Stimulated activated memory B cell treated with anti-CD40 and anti-IgM and Interleukin-4, amounts not matched to agents 10 μg/mL and 1 μg/mL and 100 μg/mL, for 72 hours (primary cell): ENCODE measurements around the gene SLC9C1.

ENCODE experiments used
- ATAC-seq: fragments of 150-1000 bp; cut with Tn5 transposase; 2 replicates; pipeline ENCODE4 v1.10.0; 2021
- H3K27ac Mint-ChIP-seq: one replicate; pipeline ENCODE4 v1.8.0; 2022; ENCODE audit warnings: mild to moderate bottlenecking, mixed read lengths
- H3K27me3 Mint-ChIP-seq: one replicate; pipeline ENCODE4 v1.8.0; 2022; ENCODE audit warnings: mixed read lengths
- H3K36me3 Mint-ChIP-seq: one replicate; pipeline ENCODE4 v1.8.0; 2022; ENCODE audit warnings: mixed read lengths
- H3K4me1 Mint-ChIP-seq: one replicate; pipeline ENCODE4 v1.8.0; 2022; ENCODE audit warnings: mixed read lengths
- H3K4me3 Mint-ChIP-seq: one replicate; pipeline ENCODE4 v1.8.0; 2022; ENCODE audit warnings: mild to moderate bottlenecking, moderate library complexity, mixed read lengths
- H3K9me3 Mint-ChIP-seq: one replicate; pipeline ENCODE4 v1.8.0; 2022; ENCODE audit warnings: mixed read lengths

Gene SLC9C1

DNA sequence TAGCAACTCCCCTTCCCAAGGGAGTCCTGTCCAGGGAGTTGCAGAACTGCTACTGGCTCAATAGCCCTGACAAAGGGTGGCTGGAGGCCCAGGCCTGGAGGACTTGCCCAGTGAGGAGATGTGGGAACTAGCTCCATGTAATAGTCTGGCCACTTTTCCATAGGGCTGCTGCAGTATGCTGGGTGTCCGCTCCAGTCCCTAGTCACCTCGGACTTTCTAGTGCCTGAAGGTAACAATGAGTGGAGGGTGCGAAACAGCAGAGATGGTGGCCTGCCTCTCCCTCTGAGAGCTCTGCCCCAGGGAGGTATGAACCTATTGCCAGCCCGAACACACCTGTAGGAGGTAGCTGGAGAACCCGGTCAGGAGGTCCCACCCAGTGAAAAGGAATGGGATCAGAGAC is 119.0 kb downstream of the SLC9C1 start:
- H3K9me3 Mint-ChIP-seq = no peaks in the 10 kb centered on the region
- H3K4me3 Mint-ChIP-seq = no peak overlapping the region
- no peaks in the 10 kb centered on the region for H3K36me3 Mint-ChIP-seq
- ATAC-seq = no peak
- no peak overlapping the region for H3K27ac Mint-ChIP-seq
- H3K27me3 Mint-ChIP-seq = peaks cover 10% of the 10 kb centered on the region
- no peaks in the 10 kb centered on the region for H3K4me1 Mint-ChIP-seq

GRCh38 chr3:112171144-112171543 is 122.9 kb downstream of the SLC9C1 start:
- no peaks in the 10 kb centered on the region for H3K27me3 Mint-ChIP-seq
- H3K4me3 Mint-ChIP-seq = no peak overlapping the region
- H3K27ac Mint-ChIP-seq = no peak overlapping the region
- H3K4me1 Mint-ChIP-seq = peaks cover 11% of the 10 kb centered on the region
- ATAC-seq = no peak
- H3K9me3 Mint-ChIP-seq = peaks cover 2% of the 10 kb centered on the region
- H3K36me3 Mint-ChIP-seq = no peaks in the 10 kb centered on the region

DNA sequence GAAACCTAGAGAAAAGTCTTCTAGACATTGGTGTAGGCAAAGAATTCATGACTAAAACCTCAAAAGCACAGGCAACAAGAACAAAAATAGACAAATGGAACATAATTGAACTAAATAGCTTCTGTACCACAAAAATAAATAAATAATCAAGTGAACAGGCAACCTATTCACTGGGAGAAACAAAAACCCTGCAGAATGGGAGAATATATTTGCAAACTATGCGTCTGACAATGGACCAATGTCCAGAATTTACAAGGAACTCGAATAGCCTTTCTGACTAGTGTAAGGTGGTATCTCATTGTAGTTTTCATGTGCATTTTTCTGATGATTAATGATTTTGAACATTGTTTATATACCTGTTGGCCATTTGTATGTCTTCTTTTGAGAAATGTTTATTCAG is 124.0 kb downstream of the SLC9C1 start:
- H3K27me3 Mint-ChIP-seq = no peaks in the 10 kb centered on the region
- H3K36me3 Mint-ChIP-seq = peaks cover 1% of the 10 kb centered on the region
- peaks cover 2% of the 10 kb centered on the region for H3K9me3 Mint-ChIP-seq
- no peak overlapping the region for H3K27ac Mint-ChIP-seq
- ATAC-seq = no peak
- H3K4me3 Mint-ChIP-seq = no peak overlapping the region
- H3K4me1 Mint-ChIP-seq = peaks cover 11% of the 10 kb centered on the region

DNA sequence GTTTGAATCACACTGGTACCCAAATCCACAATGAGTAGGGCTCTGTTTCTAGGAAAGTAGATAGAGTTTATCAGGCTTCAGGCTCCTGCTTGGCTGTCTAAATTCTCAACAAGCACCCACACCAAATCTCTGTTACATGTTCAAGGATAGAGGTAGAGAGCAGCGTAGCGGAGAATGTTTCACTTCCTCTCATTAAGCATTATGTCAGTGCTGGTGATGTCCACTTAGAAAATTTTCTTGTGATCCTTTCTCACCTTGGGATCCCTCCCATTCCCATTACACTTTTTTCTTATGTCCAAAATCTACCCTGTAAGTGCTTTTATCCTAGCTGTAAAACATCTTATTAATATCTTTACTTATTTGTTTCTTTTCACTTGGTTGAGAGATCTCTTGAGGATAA is 126.3 kb downstream of the SLC9C1 start:
- Mint-ChIP-seq H3K4me3 (no peak overlapping the region), H3K4me1 (peaks cover 11% of the 10 kb centered on the region), H3K27me3 (no peaks in the 10 kb centered on the region), H3K36me3 (peaks cover 6% of the 10 kb centered on the region), H3K27ac (no peak overlapping the region), H3K9me3 (peaks cover 4% of the 10 kb centered on the region)
- ATAC-seq = no peak

DNA sequence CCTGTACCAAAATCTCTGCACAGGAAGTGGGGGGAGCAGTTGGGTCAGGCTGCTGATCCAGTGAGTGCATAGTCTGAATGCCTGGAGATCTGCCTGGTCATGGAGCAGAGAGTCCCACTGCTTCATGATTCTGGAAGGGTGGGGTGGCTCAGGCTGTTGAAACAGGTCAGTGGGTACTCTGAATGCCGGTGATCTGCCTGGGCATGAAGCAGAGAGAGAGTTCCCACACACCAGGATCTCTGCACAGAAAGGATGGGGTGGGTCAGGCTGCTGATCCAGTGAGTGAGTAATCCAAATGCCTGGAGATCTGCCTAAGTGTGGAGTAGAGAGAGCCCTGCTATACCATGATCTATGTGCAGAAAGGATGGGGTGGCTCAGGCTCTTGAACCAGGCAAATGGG is 144.9 kb downstream of the SLC9C1 start:
- no peak overlapping the region for H3K4me3 Mint-ChIP-seq
- peaks cover 8% of the 10 kb centered on the region for H3K27me3 Mint-ChIP-seq
- ATAC-seq = no peak
- H3K36me3 Mint-ChIP-seq = peaks cover 5% of the 10 kb centered on the region
- H3K4me1 Mint-ChIP-seq = no peaks in the 10 kb centered on the region
- no peak overlapping the region for H3K27ac Mint-ChIP-seq
- peaks cover 7% of the 10 kb centered on the region for H3K9me3 Mint-ChIP-seq

DNA sequence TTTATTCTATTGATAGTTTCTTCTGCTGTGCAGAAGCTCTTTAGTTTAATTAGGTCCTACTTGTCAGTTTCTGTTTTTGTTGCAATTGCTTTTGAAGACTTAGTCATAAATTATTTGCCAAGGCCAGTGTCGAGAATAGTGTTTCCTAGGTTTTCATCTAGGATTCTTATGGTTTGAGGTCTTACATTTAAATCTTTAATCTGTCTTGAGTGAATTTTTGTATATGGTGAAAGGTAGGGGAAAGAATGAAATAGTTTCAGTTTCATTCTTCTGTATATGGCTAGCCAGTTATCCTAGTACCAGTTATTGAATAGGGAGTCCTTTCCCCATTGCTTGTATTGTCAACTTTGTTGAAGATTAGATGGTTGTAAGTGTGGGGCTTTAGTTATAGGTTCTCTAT is 150.3 kb downstream of the SLC9C1 start:
- Mint-ChIP-seq H3K4me3 (no peak overlapping the region), H3K27me3 (no peaks in the 10 kb centered on the region), H3K4me1 (peaks cover 9% of the 10 kb centered on the region), H3K27ac (no peak overlapping the region), H3K9me3 (peaks cover 11% of the 10 kb centered on the region), H3K36me3 (no peaks in the 10 kb centered on the region)
- ATAC-seq = no peak

GRCh38 chr3:112143251-112143650 is 150.8 kb downstream of the SLC9C1 start:
- peaks cover 9% of the 10 kb centered on the region for H3K4me1 Mint-ChIP-seq
- H3K27ac Mint-ChIP-seq = no peak overlapping the region
- no peaks in the 10 kb centered on the region for H3K27me3 Mint-ChIP-seq
- H3K9me3 Mint-ChIP-seq = peaks cover 11% of the 10 kb centered on the region
- H3K36me3 Mint-ChIP-seq = no peaks in the 10 kb centered on the region
- H3K4me3 Mint-ChIP-seq = no peak overlapping the region
- no peak for ATAC-seq

GRCh38 chr3:112141293-112141692 is 152.7 kb downstream of the SLC9C1 start:
- no peak for ATAC-seq
- H3K4me1 Mint-ChIP-seq = peaks cover 23% of the 10 kb centered on the region
- no peak overlapping the region for H3K27ac Mint-ChIP-seq
- H3K9me3 Mint-ChIP-seq = peaks cover 6% of the 10 kb centered on the region
- no peaks in the 10 kb centered on the region for H3K27me3 Mint-ChIP-seq
- H3K36me3 Mint-ChIP-seq = no peaks in the 10 kb centered on the region
- no peak overlapping the region for H3K4me3 Mint-ChIP-seq

DNA sequence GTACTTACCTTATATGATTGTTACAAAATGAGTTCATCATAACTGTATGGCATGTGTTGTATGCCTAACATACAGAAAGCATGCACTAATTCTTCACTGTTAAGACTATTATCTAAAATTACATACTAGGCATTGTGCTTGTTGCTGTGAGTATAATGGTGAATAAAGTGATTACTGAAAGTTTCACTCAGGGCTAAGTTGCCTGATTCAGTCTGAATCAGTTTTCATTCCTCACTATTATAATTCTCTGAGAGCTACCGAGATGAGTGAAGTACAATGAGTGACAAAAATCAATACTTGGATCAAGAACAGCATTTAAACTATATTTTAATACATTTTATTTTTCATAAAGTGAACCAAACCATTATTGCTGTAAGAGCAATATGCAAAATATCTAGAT is 153.4 kb downstream of the SLC9C1 start:
- Mint-ChIP-seq H3K4me1 (peaks cover 30% of the 10 kb centered on the region), H3K9me3 (peaks cover 6% of the 10 kb centered on the region), H3K36me3 (no peaks in the 10 kb centered on the region), H3K4me3 (no peak overlapping the region), H3K27me3 (no peaks in the 10 kb centered on the region), H3K27ac (no peak overlapping the region)
- no peak for ATAC-seq

GRCh38 chr3:112138219-112138969 is 155.6 kb downstream of the SLC9C1 start:
- peaks cover 2% of the 10 kb centered on the region for H3K9me3 Mint-ChIP-seq
- no peak overlapping the region for H3K4me3 Mint-ChIP-seq
- H3K36me3 Mint-ChIP-seq = no peaks in the 10 kb centered on the region
- peak overlapping the region; percentile 70 for H3K27ac Mint-ChIP-seq
- peaks cover 47% of the 10 kb centered on the region for H3K4me1 Mint-ChIP-seq
- ATAC-seq = no peak
- H3K27me3 Mint-ChIP-seq = no peaks in the 10 kb centered on the region

- Mint-ChIP-seq H3K4me3 (no peak overlapping the region), H3K27ac (peak overlapping the region; percentile 70), H3K36me3 (no peaks in the 10 kb centered on the region), H3K4me1 (peaks cover 49% of the 10 kb centered on the region), H3K9me3 (no peaks in the 10 kb centered on the region), H3K27me3 (no peaks in the 10 kb centered on the region)
- ATAC-seq = no peak
Observed at GRCh38 chr3:112137781-112138180, 156.2 kb downstream of the SLC9C1 start.

- ATAC-seq = no peak
- no peak overlapping the region for H3K4me3 Mint-ChIP-seq
- peaks cover 51% of the 10 kb centered on the region for H3K4me1 Mint-ChIP-seq
- peak overlapping the region; percentile 70 for H3K27ac Mint-ChIP-seq
- H3K27me3 Mint-ChIP-seq = no peaks in the 10 kb centered on the region
- no peaks in the 10 kb centered on the region for H3K9me3 Mint-ChIP-seq
- no peaks in the 10 kb centered on the region for H3K36me3 Mint-ChIP-seq
Observed at GRCh38 chr3:112136959-112137693, 156.9 kb downstream of the SLC9C1 start.

DNA sequence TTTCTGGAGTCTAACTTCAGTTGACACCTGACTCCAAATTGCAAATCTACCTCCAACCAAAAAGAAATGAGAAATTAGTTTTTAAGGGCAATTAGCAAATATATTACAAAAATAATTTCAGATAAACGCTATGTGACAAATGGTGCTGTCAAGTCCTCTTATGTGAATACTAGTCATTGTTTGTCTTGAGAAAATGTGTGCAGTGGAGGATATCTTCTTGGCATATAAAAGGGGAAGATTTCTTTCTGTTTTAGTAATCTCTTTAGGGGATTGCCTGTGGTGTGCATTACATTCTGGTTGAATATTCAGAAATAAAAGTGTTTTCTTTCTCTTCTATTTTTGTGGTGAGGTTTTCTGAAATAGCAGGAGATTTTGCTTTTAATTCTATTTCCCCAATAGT is 158.0 kb downstream of the SLC9C1 start:
- H3K9me3 Mint-ChIP-seq = no peaks in the 10 kb centered on the region
- peaks cover 55% of the 10 kb centered on the region for H3K4me1 Mint-ChIP-seq
- peak overlapping the region; percentile 44 for H3K4me3 Mint-ChIP-seq
- no peaks in the 10 kb centered on the region for H3K27me3 Mint-ChIP-seq
- H3K36me3 Mint-ChIP-seq = no peaks in the 10 kb centered on the region
- peak; percentile 44 for ATAC-seq
- H3K27ac Mint-ChIP-seq = peak overlapping the region; percentile 70

DNA sequence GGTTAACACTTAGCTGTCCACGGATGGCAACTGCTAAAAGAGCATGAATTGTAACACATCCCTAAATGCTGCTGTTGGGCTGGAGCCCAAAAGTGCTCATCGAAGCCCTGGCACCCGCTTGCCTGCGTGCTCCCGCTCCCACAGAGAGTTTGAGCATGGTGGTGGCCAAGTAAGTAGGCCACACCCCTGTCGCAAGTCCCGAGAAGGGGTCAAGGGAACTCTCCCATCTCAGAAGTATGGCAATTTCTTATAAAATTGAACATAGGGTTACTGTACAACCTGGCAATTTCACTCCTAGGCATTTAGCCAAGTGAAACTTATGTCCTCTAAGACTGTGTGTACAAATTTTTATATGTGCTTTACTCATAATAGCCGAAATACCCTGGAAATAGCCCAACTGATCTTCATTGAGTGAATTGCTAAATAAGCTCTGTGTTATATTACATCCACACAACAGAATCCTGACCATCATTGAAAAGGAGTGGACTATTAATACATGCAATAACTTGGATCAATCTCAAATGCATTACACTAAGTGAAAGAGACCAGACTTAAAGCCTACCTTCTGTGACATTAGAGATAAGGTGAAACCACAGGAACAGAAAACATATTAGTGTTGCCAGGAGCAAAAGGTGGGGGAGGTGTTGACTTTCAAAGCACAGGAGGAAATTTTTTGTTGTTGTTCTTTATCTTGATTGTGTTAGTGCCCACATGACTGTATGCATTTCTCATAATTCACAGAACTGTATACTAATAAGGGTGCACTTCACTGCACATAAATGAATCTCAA is 159.5 kb downstream of the SLC9C1 start:
- Mint-ChIP-seq H3K4me3 (no peak overlapping the region), H3K9me3 (no peaks in the 10 kb centered on the region), H3K36me3 (no peaks in the 10 kb centered on the region), H3K4me1 (peaks cover 70% of the 10 kb centered on the region), H3K27ac (peak overlapping the region; percentile 65), H3K27me3 (no peaks in the 10 kb centered on the region)
- no peak for ATAC-seq

DNA sequence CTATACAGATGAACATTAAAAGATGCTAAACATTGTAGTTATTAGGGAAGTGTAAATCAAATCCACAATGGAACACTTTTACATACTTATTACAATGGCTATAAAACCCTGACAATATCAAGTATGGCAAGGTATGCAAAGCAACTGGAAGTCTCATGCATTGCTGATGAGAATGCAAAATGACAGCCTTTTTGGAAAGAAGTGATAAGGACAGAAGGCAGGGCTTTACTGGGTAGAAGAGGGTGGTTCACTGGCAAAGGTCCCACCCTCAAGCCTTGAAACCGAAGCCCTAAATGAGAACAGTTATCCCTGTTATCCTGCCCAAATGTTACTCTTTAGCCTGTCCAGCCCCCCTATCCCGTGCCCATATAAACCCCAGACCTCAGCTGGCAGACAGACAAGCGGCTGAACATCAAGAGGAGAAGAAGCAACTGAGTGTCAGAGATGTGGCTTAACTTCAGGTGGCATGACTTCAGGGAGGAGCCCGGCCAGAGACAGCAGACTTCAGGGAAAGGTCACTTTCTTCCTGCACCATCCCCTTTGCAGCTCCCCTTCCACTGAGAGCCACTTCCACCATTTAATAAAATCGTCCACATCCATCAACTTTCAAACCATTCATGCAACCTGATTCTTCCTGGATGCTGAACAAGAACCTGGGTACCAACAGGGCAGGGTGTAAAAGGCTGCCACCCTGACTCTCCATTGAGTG is 160.2 kb downstream of the SLC9C1 start:
- Mint-ChIP-seq H3K27me3 (no peaks in the 10 kb centered on the region), H3K4me1 (peaks cover 78% of the 10 kb centered on the region), H3K9me3 (no peaks in the 10 kb centered on the region), H3K27ac (peak overlapping the region; percentile 65), H3K36me3 (no peaks in the 10 kb centered on the region), H3K4me3 (no peak overlapping the region)
- ATAC-seq = no peak
